ENCODE results near the gene ANKRD17.

DNA sequence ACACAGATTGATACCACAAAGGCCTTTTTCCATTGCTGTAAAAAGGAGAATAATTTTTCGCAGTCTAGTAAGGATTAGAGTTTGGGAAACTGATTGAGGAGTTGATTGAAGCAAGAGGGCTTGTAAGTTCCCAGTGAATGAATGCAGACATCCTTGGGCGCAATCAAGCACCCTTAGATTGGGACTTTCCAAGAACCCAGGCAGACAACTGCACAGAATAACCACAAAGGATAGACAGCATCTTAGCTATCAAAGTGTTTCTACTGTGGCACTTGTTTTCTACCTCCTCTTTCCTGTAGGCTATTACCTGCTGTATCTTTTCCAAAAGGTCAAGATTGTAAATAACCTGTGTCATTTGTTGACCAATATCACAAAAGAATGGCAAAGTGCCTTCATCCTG lies 191.7 kb downstream of the ANKRD17 start:
- TF ChIP-seq CTCF (IDR thresholded peaks at IDR 0.05) (no peak), POLR2AphosphoS5 (IDR thresholded peaks at IDR 0.05) (no peak), POLR2A (IDR thresholded peaks at IDR 0.05) (no peak)

All from sigmoid colon (tissue), 4 donors.